Caco-2 (cell line): Measurements from ENCODE around the gene FLCN. TPM values are rescaled to one million over a fixed set of nuclear protein-coding genes. Genes with fewer than 3 reads are reported as not detected.
"Not testable (repeated sequence)": the region's sequence is repeated elsewhere in the genome, so short reads cannot be mapped to it uniquely, and the experiment has no call there.

Source experiments
- BruUV-seq: library from RNA; stranded (reverse); fragments of 400-500 nt; replicated peaks from 2 replicates; lab custom pipeline; 2021; lab: Mats Ljungman, UMichigan
- CTCF ChIA-PET: fragments of 300-600 bp; sonication (Branson Sonifier 250); formaldehyde crosslinking; loops from one replicate; lab custom pipeline; 2022; ENCODE audit warnings: antibody characterized with exemption; lab: Charles Lee
- POLR2A ChIA-PET: fragments of 300-600 bp; sonication (Branson Sonifier 250); formaldehyde crosslinking; loops from one replicate; lab custom pipeline; 2022; ENCODE audit warnings: antibody characterized with exemption; lab: Charles Lee
- DNase-seq, 2 experiments: peaks; one replicate each; pipeline versions ENCODE4 v3.0.0 to v3.0.0-alpha.2; 2020 to 2022
- H3K27me3 ChIP-seq: replicated peaks from 2 replicates; pipeline ENCODE4 v1.6.0; 2011; ENCODE audit warnings: low read length; ENCODE audit not compliant: control insufficient read depth, insufficient read depth
- H3K36me3 ChIP-seq: 2 replicates; pipeline ENCODE4 v1.5.1; 2011; ENCODE audit warnings: low read length; ENCODE audit not compliant: control insufficient read depth, insufficient read depth
- H3K4me1 ChIP-seq: fragments of 250-450 bp; sonication (Bioruptor Pico); 2 replicates; pipeline ENCODE4 v1.5.1; 2020; ENCODE audit warnings: mild to moderate bottlenecking
- H3K4me3 ChIP-seq: 2 replicates; pipeline ENCODE4 v1.5.1; 2011; ENCODE audit warnings: low read depth, mild to moderate bottlenecking, control low read depth, low read length
- H3K9me3 ChIP-seq: fragments of 250-450 bp; sonication (Bioruptor Pico); 2 replicates; pipeline ENCODE4 v1.5.1; 2020; ENCODE audit warnings: mild to moderate bottlenecking, moderate library complexity
- H3K27ac Mint-ChIP-seq: one replicate; pipeline ENCODE4 v1.8.0; 2022; ENCODE audit warnings: mixed read lengths; ENCODE audit not compliant: unreplicated experiment
- H3K27me3 Mint-ChIP-seq: one replicate; pipeline ENCODE4 v1.8.0; 2022; ENCODE audit warnings: mixed read lengths; ENCODE audit not compliant: insufficient read depth, unreplicated experiment
- H3K36me3 Mint-ChIP-seq: one replicate; pipeline ENCODE4 v1.8.0; 2022; ENCODE audit warnings: mild to moderate bottlenecking, mixed read lengths; ENCODE audit not compliant: insufficient read depth, unreplicated experiment
- H3K4me1 Mint-ChIP-seq: one replicate; pipeline ENCODE4 v1.8.0; 2022; ENCODE audit warnings: low read depth, mixed read lengths; ENCODE audit not compliant: unreplicated experiment
- H3K4me3 Mint-ChIP-seq: one replicate; pipeline ENCODE4 v1.8.0; 2022; ENCODE audit warnings: mild to moderate bottlenecking, moderate library complexity, mixed read lengths; ENCODE audit not compliant: unreplicated experiment
- H3K9me3 Mint-ChIP-seq: one replicate; pipeline ENCODE4 v1.8.0; 2022; ENCODE audit warnings: mixed read lengths; ENCODE audit not compliant: unreplicated experiment
- CTCF ChIP-seq, 2 experiments: fragments of 200-600 bp in 1 of 2; IDR thresholded peaks; 1 replicate in 1 of 2; 2 replicates in 1 of 2; pipeline versions ENCODE4 v1.5.1 to v1.8.0; 2011 to 2022; ENCODE audit warnings: antibody characterized with exemption in 1 of 2, control low read depth in 1 of 2, inconsistent platforms in 1 of 2, low read depth in 1 of 2, low read length in 1 of 2, mild to moderate bottlenecking in 1 of 2, moderate library complexity in 1 of 2; ENCODE audit not compliant: insufficient read depth in 1 of 2, severe bottlenecking in 1 of 2, unreplicated experiment in 1 of 2
- intact Hi-C: fragments of 100-400 bp; cut with micrococcal nuclease; formaldehyde crosslinking; loops from one replicate; pipeline ENCODE4 v1.10.0; 2022; ENCODE audit not compliant: unreplicated experiment
- total RNA-seq: library from RNA; stranded (reverse); gene quantifications from 2 replicates; pipeline ENCODE4 v1.2.3, GENCODE V29; 2022

FLCN gene
- total RNA-seq, 1 experiment from 2014 or later, result 69.0 TPM

GRCh38 chr17:17198281-17198680, 38.7 kb downstream of the FLCN start:
- peaks cover 31% of the 10 kb centered on the region for H3K36me3 Mint-ChIP-seq
- no peaks in the 10 kb centered on the region for H3K9me3 Mint-ChIP-seq
- no peak for DNase-seq
- Histone ChIP-seq H3K27me3 (no peaks in the 10 kb centered on the region), H3K9me3 (no peaks in the 10 kb centered on the region), H3K4me1 (no peaks in the 10 kb centered on the region), H3K36me3 (peaks cover 4% of the 10 kb centered on the region), H3K4me3 (no peak overlapping the region)
- TF ChIP-seq CTCF (IDR thresholded peaks at IDR 0.05; ENCODE audit: insufficient read depth in 1 of 2, low read depth in 1 of 2, low read length in 1 of 2, severe bottlenecking in 1 of 2, unreplicated experiment in 1 of 2), result no peak
- CTCF ChIA-PET, result no interaction called here
- no TSS peak for BruUV-seq
- POLR2A ChIA-PET, result no interaction called here
- intact Hi-C loops, result no loop called here
- H3K27ac Mint-ChIP-seq, result no peak overlapping the region
- no peak overlapping the region for H3K4me3 Mint-ChIP-seq
- H3K27me3 Mint-ChIP-seq, result no peaks in the 10 kb centered on the region
- H3K4me1 Mint-ChIP-seq, result no peaks in the 10 kb centered on the region

- Mint-ChIP-seq H3K4me3 (no peak overlapping the region), H3K9me3 (no peaks in the 10 kb centered on the region), H3K36me3 (peaks cover 26% of the 10 kb centered on the region), H3K27me3 (no peaks in the 10 kb centered on the region), H3K27ac (no peak overlapping the region), H3K4me1 (no peaks in the 10 kb centered on the region)
- H3K4me1 ChIP-seq, result no peaks in the 10 kb centered on the region
- no peaks in the 10 kb centered on the region for H3K36me3 ChIP-seq
- no peaks in the 10 kb centered on the region for H3K9me3 ChIP-seq
- CTCF ChIA-PET, result interaction anchor here (0.6 kb wide), 1 partner anchor 159 kb away, joined by 3 read pairs; no protein-coding TSS in a partner anchor
- H3K27me3 ChIP-seq, result no peaks in the 10 kb centered on the region
- BruUV-seq, result no TSS peak
- no peak for DNase-seq
- POLR2A ChIA-PET, result no interaction called here
- intact Hi-C loops, result no loop called here
- TF ChIP-seq CTCF (IDR thresholded peaks at IDR 0.05; ENCODE audit: insufficient read depth in 1 of 2, low read depth in 1 of 2, low read length in 1 of 2, severe bottlenecking in 1 of 2, unreplicated experiment in 1 of 2), result no peak
- H3K4me3 ChIP-seq, result no peak overlapping the region
These were observed 40.2 kb downstream of the FLCN start for GRCh38 chr17:17196776-17197175.

- H3K4me1 Mint-ChIP-seq, H3K27me3 Mint-ChIP-seq, POLR2A ChIA-PET: not testable (repeated sequence)
These were observed 41.5 kb downstream of the FLCN start for GRCh38 chr17:17195466-17195865.

More at GRCh38 chr17:17195466-17195865, 41.5 kb downstream of the FLCN start:
- H3K27ac Mint-ChIP-seq, H3K27me3 ChIP-seq, BruUV-seq, intact Hi-C loops, DNase-seq, H3K4me3 ChIP-seq, H3K9me3 ChIP-seq, H3K4me1 ChIP-seq, H3K4me3 Mint-ChIP-seq, H3K9me3 Mint-ChIP-seq, H3K36me3 ChIP-seq: not testable (repeated sequence)
- CTCF ChIA-PET, result interaction anchor here (0.6 to 0.7 kb wide), 2 partner anchors 13 to 835 kb away, joined by 3 to 9 read pairs; no protein-coding TSS in a partner anchor
- H3K36me3 Mint-ChIP-seq, result peaks cover 20% of the 10 kb centered on the region
